SIG-M5 treated with dmso at 0.1 percent for 504 hours (cell line): ENCODE results near the gene RIIAD1.
A peak's percentile ranks its signal among the peaks of the same experiment; 100 is the strongest.

Experiments
- DNase-seq: peaks from one replicate; lab custom pipeline; 2025; ENCODE audit not compliant: unreplicated experiment; lab: John Stamatoyannopoulos, UW

Gene RIIAD1

DNA sequence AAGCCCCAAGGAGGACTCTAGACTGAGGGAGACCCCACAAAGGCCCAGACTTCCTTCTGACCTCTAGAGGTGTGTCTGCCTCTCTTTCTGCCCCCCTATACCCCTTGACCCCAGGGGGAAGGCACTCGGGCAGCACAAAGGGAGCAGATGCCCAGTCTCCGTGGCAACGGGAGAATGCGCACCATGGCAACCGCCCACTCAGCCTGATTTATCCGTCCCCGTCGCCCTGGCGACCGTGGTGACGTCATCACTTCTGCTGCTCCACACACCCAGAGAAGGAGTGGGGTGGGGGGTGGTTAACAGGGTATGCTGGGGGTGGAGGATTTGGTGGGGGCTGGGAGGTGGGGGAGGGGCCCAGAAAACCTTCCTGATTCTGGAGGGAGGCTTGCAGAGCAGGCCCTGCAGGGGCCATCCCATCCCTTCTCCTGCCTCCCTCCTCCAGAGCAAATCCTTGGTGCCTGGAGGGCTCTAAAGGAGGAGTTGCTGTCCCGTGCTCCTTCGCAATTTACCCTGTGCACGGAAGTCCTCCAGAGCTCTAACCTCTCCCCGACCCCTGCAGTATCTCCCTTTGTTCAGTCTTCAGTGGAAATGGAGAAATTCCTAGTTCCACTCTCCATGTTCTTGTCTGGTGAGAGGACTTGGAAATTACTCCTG lies 11.0 kb upstream of the RIIAD1 start:
- no peak for DNase-seq

- DNase-seq: no peak
Observed at GRCh38 chr1:151711044-151711800, 10.1 kb upstream of the RIIAD1 start.

DNA sequence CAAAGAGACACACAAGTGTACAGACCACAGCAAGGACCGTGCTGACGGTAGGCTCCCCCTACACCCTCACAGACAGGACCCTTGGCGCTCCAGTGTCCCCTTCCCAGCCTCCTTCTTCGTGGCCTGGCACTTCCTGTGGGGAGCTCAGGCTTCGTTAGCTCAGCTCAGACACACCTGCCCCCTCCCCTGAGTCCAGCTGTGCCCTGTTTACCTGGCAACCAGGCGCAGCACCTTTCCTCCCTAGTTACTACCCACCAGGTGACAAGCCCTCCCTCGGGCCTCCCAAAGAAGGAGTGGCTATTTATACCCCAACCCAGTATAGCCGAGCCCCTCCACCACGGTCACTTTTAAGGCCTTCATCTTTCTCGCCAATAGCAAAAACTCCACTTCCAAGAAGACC lies 9.4 kb upstream of the RIIAD1 start:
- no peak for DNase-seq

- no peak for DNase-seq
Observed at GRCh38 chr1:151713044-151713443, 8.3 kb upstream of the RIIAD1 start.

DNA sequence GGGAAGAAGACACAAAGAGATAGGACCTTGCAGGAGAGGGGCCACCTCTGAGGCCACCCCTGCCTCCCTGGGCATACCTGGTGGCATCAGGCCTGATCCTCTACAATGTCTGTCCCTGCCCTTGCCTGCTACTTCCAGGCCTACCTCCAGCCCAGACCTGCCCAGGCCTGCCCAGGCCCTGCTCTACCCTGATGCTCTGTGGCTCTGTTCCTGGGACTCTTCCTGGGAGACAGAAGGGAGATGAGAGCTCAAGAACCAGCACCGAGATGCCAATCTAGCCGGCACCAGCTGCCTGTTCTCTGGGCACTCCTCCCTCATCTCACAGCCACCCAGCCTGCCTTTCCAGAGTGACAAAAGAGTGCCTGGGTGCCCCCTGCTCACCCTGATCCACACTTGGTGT lies 7.4 kb upstream of the RIIAD1 start:
- DNase-seq: no peak

DNA sequence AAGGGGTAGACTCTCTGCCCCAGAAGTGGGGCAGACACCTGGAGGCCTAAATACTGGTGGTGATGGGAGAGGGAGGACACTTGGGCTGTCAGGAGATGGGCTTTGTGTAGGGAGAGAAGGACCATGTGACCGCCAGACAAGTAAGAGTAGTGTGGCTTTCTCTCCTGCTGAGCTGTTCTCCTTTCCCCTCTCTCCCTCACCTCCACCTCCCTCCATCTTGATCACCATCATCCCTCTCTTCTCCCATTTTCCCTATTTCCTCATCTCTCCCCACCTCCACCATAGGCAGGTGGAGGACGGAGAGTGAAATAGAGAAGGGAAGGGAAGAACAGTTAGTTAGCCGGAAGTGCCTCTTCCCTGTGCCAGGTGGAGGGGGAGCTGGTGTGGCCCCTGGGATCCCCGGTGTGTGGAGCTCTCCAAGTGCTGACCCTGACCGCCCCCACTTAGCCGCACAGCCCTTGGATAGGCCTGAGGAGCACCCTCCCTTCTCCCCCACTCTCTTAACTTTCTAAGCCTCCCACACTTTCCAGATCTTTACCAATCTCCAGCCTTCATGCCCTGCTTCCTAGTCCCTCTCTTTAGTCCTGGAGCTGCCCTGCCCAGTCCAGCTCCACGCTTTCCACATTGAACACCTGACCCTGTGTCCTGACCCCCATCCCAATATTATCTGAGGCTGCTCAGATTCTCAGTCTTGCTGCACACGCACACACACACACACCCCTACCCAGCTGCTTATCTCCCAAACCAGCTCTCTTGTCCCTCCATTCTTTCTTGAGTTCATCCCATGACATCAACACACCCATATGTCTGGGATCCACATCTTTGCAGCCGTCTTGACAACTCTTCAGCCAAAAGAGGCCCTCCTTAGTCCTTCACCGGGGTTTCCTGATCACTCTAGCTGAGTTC lies 6.2 kb upstream of the RIIAD1 start:
- DNase-seq: no peak

DNA sequence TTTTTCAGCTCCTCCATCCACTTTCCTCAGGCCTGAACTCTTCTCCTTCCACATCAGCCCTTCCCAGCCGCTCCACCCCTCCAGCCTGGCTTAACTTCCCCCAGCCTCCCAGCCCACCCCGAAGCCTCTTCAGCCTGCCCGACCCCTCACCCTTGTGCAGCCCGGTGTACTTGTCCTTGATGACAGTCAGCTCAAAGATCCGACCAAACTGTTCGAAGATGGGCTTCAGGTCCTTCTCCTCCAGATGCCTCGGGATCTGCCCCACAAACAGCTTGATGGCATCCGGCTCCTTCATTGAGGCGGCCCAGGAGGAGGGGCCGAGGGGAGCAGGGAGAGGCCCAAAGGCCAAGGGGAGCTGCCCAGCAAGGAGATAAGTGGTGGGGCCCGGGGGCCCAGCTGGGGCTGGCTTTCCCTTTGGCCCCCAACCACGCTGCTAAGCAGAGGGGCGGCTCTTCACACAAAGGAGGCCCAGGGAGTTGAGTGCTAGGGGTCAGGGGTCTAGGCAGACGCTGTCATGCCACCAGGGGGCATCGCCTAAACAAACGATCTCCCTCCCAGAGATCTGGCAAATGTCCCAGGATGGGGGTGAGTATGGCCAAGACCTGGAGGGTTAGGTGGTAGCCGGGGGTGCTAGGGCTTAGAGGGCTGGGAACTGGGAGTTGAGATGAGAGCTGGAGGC lies 5.5 kb upstream of the RIIAD1 start:
- no peak for DNase-seq

DNA sequence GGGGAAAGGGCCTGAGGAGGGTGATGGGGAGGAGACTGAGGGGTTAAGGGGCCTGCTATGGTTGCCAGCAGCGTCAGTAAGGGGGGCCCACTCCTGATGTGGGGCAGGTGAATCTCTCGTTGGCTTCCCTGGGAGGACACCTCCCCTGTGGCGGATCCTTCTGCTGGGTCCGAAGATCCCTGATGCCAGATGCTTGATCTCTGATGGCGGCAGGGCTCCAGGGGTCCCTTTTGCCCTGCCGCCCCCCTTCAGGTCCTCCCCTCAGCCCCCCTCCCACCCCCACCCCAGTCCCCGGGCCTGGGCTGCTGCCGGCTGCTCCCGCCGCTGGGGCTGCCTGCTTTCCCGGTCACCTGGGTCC lies 4.9 kb upstream of the RIIAD1 start:
- DNase-seq: no peak

DNA sequence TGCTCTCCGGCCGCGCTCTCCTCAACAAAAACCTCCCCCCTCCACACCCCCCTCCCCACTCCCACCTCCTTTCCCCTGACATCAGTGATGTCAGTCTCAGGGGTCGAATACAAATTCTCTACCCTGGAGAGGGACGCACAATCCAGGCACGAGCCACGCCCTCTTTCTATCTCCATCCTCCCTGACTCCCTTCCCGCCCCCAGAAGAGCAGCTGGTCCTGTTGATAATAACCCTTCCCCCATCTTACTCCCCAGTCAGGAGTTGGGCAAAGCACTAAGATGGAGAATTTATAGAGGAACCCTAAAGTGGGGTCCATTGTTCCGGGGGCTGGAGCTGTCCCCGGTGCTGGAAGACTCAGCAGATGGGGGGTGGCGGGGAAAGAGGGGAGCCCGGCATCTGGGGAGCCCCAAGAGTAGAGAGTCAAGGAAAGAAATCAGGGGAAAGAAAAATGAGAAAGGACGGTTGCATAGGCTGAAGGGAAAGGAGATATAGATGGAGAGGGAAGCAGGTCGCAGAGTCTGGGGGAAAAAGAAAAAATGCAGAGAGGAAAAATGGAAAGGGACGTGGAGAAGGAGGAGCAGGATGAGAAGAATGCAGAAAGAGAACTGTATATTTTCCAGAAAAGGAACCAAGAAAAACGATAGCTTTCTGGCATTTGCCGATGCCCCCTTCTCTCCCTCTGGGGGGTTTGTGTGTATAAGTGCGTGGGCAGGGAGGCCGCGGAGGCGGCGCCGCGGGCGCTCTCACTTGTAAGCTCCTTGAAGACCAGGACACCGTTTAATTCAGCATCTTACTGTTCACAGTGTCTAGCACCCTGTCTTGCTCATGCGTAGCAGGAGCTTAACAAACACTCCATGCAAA lies 4.3 kb upstream of the RIIAD1 start, which contains the start of gene CELF3:
Gene CELF3 (minus strand): TSS at position 33 of the 861 bp plus-strand sequence. CDS start 783 bp downstream, outside the sequence.
- DNase-seq: peak; percentile 34

GRCh38 chr1:151718011-151718431 lies 3.3 kb upstream of the RIIAD1 start:
- peak; percentile 34 for DNase-seq

DNA sequence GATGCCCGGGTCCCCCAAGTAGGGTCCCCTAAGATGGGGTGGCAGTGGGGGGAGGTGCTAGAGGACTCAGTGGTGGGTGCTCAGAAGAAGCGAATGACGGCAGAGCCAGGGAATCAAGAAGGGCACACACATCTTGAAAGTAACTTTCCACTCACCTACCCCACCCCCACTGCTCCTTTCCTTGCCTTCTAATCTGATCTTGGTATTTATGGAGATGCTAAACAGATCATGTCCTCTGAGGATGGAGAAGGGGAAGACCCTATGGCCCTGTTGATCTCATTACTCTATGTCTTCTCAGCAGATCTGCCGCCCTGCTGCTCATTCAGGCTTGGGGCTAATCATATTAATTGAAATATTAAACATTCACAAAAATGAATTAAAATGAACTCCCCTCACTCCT lies 2.7 kb upstream of the RIIAD1 start:
- no peak for DNase-seq

GRCh38 chr1:151720125-151720524 lies 1.2 kb upstream of the RIIAD1 start:
- no peak for DNase-seq

GRCh38 chr1:151720554-151720953 lies 768 bp upstream of the RIIAD1 start:
- no peak for DNase-seq

DNA sequence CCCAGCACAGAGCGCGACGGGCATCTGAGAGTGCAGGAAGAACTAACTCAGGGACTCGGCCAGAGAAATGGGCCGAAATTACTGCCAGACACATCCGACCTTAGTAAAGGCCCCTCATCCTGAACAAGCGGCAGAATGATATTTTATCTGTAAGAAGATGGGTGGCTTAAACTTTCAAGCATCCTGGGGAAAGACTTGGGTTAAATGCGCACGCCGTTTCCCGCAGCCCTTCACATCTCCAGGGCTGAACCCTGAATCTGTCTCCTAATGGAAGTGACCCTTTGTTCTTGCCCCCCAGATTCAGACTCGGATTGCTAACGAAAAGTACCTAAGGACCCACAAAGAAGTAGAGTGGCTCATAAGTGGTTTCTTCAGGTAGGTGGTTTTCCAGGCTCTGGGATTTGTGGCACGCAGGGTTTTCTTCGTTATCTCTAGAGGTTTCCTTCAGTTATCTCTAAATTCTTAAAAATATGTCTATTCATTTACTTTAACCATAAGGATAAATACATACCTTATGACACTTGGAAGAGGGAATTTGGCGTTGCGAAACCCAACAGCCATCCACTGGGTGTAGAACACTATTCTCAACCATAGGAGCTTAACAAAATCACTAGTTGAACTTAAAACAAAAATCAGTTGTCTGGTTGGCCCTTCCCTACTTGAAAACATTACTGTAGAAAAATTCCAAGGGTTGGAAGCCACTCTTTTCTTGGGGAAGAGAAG lies 627 bp downstream of the RIIAD1 start:
- no peak for DNase-seq

GRCh38 chr1:151723726-151724370 lies 2.5 kb downstream of the RIIAD1 start:
- peak; percentile 47 for DNase-seq

DNA sequence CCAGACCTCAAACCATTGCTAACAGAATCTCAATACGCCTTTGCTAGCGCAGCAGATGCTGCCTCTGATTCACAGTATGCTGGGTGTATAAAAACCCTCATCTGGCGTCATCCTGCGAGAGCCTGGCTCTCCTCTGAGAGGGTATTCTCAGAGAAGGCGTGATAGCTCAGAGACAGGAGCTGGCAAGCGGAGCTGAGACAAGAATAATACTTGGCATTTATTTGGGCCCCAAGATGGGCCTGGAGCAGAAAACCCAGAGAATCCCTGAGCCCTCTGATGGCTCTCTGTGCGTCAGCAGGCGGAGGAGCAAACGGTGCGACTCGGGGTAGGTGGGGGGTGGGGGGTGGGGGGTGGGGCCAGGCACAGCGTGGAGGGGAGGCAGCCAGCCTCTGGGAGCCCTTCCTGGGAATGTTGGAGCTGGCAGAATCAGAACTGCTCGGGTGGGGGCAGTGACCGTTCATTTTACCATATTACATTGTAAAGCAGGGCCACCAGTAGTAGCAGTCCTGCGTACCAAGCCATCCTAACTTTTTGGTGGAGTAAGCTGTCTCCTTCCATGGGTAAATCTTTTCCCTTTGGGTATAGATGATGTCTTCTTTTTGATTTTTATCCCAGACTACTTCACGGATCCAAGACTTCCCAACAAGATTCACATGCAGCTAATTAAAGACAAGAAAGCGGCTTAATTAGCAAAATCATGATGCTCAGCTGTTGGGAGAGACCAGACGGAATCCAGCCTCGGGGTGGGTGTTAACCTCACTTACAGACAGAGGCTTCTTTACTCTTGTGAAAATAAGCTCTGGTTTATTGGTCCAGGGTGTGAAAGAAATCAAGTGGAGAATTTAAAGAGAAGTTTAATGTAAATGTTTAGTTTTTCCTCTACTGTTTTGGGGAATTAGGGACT lies 7.1 kb downstream of the RIIAD1 start:
- DNase-seq: no peak

GRCh38 chr1:151729157-151729965 lies 8.0 kb downstream of the RIIAD1 start:
- DNase-seq: no peak
